ENCODE measurements around the gene TRIM8.

GRCh38 chr10:102650655-102651454 lies 6.6 kb downstream of the TRIM8 start:
- TF ChIP-seq, protein P1, sequence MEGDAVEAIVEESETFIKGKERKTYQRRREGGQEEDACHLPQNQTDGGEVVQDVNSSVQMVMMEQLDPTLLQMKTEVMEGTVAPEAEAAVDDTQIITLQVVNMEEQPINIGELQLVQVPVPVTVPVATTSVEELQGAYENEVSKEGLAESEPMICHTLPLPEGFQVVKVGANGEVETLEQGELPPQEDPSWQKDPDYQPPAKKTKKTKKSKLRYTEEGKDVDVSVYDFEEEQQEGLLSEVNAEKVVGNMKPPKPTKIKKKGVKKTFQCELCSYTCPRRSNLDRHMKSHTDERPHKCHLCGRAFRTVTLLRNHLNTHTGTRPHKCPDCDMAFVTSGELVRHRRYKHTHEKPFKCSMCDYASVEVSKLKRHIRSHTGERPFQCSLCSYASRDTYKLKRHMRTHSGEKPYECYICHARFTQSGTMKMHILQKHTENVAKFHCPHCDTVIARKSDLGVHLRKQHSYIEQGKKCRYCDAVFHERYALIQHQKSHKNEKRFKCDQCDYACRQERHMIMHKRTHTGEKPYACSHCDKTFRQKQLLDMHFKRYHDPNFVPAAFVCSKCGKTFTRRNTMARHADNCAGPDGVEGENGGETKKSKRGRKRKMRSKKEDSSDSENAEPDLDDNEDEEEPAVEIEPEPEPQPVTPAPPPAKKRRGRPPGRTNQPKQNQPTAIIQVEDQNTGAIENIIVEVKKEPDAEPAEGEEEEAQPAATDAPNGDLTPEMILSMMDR (IDR thresholded peaks at IDR 0.05; ENCODE audit: low read depth, low read length, poor library complexity, severe bottlenecking), result no peak
- no peak for TF ChIP-seq EZH2phosphoT487 (IDR thresholded peaks at IDR 0.05; ENCODE audit: borderline replicate concordance, low read length)
